ELR (cell line): ENCODE data around the gene NEO1.

ENCODE experiments used
- DNase-seq: peaks from one replicate; pipeline ENCODE4 v3.0.0-alpha.2; 2015; ENCODE audit warnings: low read depth

NEO1 gene

DNA sequence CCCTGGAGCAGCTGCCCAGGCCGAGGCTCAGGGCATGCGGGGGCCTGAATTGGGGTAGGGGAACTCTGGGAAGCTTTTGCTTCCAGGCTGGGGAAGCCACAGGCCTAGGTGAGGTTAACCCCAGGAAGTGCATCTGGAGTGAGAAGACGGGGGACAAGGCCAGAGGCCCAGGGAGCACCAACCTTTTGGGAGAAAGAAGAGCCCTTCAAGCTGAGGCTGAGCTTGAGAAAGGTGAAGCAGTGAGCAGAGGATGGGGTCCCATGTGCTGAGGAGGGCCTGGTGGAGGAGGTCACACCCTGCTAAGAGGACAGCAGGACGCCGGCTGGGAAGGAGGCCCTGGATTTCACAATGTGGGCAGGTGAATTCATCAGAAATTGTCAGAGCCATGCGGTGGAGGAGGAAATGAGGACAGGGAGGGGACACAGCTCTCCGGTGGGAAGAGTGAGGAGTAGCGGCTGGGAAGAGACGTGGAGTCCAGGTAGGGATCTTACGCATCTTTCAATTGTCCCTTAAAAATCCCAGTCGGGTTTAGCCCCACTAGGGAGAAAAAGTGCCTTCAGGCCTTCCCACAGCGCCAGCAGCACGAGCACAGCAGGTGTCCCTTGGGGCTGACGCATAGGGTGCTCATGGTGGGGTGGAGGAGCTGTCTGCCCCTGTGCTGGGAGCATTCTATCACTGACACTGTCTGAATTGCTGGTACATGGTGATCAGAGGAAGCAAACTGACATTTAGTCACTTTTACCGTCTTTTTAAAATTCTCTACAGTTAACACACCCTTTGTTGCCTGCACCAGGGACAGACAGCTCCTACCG is 265.6 kb downstream of the NEO1 start:
- DNase-seq = no peak

- DNase-seq = no peak
These were observed 266.4 kb downstream of the NEO1 start for GRCh38 chr15:73318463-73319351.

DNA sequence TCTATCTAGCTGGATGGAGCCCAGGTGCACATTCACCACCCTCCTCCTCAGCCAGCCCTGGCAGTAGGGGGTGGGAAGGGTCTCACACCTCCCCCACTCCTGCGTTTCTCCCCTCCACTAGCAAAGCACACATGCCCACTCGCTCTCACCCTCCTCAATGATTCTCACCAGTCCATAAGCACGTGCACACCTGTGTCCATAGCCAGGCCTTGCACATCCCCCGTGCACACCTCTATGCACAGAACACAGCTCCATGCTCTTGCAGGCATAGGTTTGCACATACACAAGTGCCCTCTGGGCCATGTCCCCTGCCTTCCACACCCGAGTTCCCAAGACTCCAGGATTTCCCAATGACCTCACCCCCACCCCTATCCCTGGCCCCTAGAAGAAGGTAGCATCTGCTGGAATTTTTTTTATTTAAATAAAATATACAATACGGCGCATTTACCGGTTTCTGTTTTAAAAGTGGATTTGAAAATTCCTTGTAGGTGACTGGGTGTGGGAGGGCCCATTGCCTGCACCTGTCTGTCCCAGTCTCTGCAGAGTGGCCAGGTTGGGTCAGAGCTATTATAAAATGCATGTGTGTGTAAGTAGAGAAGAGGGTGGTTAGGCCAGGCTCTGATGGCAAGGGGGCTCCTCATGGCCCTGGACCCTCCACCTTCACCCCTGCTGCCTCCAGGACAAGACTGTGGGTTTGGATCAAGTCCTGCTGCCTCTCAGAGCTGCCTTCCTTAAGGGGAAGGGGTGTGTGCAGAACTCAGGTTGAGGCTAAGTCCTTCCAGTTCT is 267.4 kb downstream of the NEO1 start:
- no peak for DNase-seq

DNA sequence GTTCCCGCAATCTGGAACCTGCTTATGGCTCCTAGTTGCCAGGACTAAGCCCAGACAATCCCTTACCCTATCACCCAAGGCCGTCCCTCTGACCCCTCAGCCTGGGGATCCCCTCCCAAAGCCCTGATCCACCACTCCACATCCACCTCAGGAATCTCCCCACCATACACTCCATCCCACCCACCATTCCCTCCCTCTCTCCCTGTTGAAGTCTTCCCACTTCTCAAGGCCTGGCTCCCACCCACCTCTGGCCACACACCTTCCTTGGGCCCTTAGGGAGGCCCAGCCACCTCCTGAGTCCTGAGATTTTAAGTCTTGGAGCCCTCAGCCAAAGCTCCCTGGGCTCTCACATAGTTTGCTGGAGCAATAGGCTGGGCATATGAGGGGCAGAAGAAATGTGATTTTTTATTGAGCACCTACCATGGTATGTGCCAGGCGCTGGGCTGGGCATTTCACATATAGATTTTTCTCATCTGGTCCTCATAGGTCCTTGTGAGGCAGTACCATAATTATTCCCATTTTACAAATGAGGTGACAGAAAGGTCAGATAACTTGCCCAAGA is 268.4 kb downstream of the NEO1 start:
- no peak for DNase-seq

GRCh38 chr15:73321496-73322450 is 269.5 kb downstream of the NEO1 start:
- no peak for DNase-seq

DNA sequence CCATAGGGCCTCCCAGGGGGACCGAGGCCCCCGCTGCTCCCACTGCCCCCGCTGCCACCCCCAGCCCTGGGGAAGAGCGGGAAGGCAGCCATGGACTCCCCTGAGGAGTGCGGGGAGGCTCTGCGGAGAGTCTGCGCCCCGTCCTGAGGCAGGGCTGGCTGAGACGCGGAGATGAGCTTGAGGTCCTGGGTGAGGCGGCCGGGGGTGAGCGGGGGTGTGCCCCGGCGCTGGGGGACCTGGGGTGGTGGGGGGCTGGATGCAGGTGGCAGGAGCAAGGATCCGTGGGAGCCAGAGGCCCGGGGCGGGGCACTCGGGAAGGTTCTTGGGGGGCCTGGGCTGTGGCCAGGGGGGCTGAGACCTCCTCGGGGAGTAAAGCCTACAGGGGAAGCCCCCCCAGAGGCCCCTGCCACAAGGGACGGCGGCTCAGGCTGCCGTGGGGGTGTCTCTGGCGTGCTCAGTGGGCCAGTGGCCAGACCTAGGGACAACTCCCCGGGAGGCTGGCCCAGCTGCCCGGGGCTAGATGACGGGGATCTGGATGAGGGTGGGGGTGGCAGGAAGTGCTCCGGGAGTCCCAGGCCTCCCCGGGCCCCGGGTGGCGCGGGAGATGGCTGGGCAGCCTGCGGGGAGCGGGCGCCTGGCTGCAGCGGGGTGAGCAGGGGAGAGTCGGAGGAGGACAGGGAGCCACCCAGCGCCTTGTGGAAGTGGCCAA is 270.6 kb downstream of the NEO1 start:
- no peak for DNase-seq

GRCh38 chr15:73323374-73323955 is 271.2 kb downstream of the NEO1 start:
- no peak for DNase-seq

DNA sequence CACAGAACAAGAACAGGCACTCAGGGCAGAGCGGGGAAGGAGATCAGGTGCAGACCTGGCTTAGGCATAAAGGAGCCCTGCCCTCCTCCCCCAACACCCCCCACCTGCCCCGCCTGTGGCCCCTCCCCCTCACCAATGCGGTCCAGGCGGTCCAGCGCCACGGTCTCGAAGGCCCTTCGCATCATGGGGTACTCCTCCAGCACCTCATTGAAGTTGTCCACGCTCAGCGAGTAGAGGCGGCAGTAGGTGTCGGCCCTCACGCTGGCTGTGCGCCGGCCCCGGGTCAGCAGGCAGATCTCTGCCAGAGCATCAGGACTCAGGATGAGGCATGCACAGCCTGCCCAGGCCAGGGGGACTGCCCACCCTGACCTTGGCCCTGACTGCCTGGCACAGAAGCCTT is 271.7 kb downstream of the NEO1 start:
- no peak for DNase-seq

GRCh38 chr15:73324496-73325170 is 272.4 kb downstream of the NEO1 start:
- no peak for DNase-seq

DNA sequence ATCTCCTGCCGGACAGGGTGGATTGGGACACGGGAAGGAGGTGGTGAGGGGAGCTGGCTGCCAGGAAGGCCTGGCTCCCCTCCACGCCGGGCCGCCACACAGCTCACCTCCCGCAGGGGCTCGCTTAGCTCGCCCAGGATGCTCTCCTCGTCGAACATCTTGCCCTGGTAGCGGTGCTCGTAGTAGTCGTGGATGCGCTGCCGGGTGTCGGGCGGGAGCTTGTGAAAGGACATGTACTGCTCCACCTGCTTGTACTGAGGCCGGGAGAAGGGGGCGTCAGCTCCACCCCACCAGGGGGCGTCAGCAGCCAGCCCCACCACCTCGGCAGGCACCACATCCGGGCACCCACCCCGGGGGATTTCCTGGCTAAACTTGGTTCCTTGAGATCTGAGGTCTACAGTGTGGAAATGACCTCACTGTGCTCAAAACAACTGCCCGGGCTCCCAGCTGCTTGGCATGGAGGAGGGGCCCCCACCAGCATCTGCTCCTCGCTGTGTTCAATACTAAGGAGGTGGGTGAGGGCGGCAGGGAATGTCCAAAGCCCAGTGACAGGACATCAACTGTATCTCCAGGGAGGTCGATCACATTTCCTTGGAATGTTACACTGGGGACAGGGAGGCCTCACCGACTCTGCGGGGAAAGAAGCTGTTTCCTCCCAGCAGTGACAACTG is 273.1 kb downstream of the NEO1 start:
- DNase-seq = no peak

GRCh38 chr15:73326157-73326556 is 273.9 kb downstream of the NEO1 start:
- DNase-seq = no peak

DNA sequence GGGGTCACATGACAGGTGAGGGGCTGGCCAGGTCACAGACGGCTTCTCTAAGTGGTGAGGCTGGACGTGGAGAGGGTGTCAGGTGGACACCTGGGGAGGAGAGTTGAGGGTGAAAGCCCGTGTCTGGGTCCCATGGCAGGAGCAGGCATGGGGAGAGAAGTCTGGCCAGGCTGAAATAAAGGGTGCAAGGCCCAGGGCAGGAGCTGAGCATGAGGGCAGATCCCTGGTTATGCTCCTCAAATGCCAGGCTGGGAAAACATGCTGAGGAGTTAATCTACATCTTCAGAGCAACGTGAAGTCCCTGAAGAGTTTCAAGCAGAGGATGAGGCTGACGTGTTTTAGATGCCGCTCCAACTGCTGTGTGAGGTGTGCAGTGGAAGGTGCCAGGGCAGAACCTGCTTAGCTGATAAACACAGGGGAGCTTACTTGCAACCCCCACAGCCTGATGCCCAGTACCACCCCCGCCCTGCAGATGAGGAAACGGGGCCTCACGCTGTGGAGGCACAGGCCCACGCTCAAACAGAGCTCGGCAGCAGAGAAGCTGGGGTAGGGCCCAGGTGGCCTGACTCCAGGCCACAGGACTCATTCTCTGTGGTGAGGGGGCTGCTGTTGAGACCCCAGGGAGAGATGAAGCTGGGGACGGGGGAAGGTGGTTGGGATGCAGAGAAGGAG is 276.0 kb downstream of the NEO1 start:
- no peak for DNase-seq

- no peak for DNase-seq
These were observed 276.7 kb downstream of the NEO1 start for GRCh38 chr15:73328981-73329380.

- DNase-seq = no peak
These were observed 277.4 kb downstream of the NEO1 start for GRCh38 chr15:73329501-73330200.

DNA sequence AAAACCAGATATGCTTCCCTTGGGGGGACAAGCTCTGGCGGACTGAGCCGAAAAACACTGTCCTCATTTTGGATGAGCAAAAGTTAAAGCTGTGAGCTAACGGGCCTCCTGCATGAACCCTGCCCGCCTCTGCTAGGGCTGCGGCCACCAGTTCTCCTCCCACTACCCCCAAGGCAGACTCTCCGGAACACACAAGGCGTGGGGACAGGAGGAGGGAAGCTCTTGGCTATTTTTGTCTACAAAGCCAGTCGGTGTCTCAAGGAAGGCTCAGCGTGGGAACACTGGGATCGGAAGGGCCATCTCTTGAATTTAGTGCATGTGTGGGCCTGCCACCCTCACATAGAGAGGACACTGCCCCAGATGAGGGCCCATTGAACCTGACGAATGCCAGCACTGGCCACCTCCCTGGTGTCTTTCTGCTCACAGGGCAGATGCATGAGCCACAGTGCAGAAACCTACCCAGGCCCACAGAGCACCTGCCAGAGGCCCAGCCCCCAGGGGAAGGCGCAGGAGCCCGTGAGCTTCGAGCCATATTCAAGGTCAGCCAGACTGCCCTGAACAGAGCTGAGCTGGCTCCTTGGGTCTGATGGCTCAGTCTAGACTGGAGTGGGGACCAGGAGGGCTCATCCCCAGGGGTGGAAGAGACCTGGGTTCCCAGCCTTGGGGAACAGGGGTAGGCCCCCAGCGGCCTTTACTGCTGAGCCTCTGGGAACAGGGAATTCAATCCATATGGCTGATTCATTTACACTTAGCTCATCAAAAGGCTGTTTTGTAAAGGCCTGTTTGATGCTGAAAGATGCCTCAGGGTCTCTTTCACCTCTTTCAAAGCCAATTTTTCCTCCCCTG is 278.2 kb downstream of the NEO1 start:
- DNase-seq = no peak

GRCh38 chr15:73331501-73331900 is 279.2 kb downstream of the NEO1 start:
- DNase-seq = no peak
